Measurements from ENCODE around the gene MKKS. TPM values are rescaled to one million over a fixed set of nuclear protein-coding genes. Genes with fewer than 3 reads are reported as not detected.

Gene MKKS
- total and polyA plus RNA-seq, 2 donors, result 11.2 to 21.0 TPM

- Histone ChIP-seq H3K27ac (ENCODE audit: low read depth in 1 of 2, low read length in 1 of 2) (no peak overlapping the region), H3K36me3 (ENCODE audit: control insufficient read depth in 2 of 2, insufficient read depth in 2 of 2, low read length in 1 of 2) (no peaks in the 10 kb centered on the region), H3K4me1 (ENCODE audit: control insufficient read depth in 2 of 2, insufficient read depth in 2 of 2, low read length in 2 of 2) (peaks cover 0 to 4% of the 10 kb centered on the region in 2 donors), H3K27me3 (ENCODE audit: control insufficient read depth in 2 of 2, insufficient read depth in 1 of 2, low read length in 1 of 2) (no peaks in the 10 kb centered on the region), H3K4me3 (ENCODE audit: low read length in 2 of 2) (no peak overlapping the region), H3K9me3 (ENCODE audit: control insufficient read depth in 2 of 2, insufficient read depth in 1 of 2, low read length in 1 of 2) (no peaks in the 10 kb centered on the region)
- WGBS, result 96% methylated on average over 2 of the region's 2 CpGs
- no peak for DNase-seq (ENCODE audit: low read depth in 6 of 9, low spot score in 9 of 9)
These were observed 9.9 kb upstream of the MKKS start for GRCh38 chr20:10443936-10444335.

- no peak overlapping the region for H3K27ac ChIP-seq (ENCODE audit: low read depth in 1 of 2, low read length in 1 of 2)
- peaks cover 2 to 4% of the 10 kb centered on the region in 2 donors for H3K4me1 ChIP-seq (ENCODE audit: control insufficient read depth in 2 of 2, insufficient read depth in 2 of 2, low read length in 2 of 2)
- H3K27me3 ChIP-seq (ENCODE audit: control insufficient read depth in 2 of 2, insufficient read depth in 1 of 2, low read length in 1 of 2), result no peaks in the 10 kb centered on the region
- no peak overlapping the region for H3K4me3 ChIP-seq (ENCODE audit: low read length in 2 of 2)
- 84% methylated on average over 4 of the region's 4 CpGs for whole genome bisulfite sequencing
- peaks cover 0 to 4% of the 10 kb centered on the region in 2 donors for H3K9me3 ChIP-seq (ENCODE audit: control insufficient read depth in 2 of 2, insufficient read depth in 1 of 2, low read length in 1 of 2)
- no peak for DNase-seq (ENCODE audit: low read depth in 6 of 9, low spot score in 9 of 9)
- no peaks in the 10 kb centered on the region for H3K36me3 ChIP-seq (ENCODE audit: control insufficient read depth in 2 of 2, insufficient read depth in 2 of 2, low read length in 1 of 2)
These were observed 4.2 kb upstream of the MKKS start for GRCh38 chr20:10438217-10438616.

- WGBS, result 97% methylated on average over 20 of the region's 20 CpGs
- Histone ChIP-seq H3K9me3 (ENCODE audit: control insufficient read depth in 2 of 2, insufficient read depth in 1 of 2, low read length in 1 of 2) (peaks cover 0 to 4% of the 10 kb centered on the region in 2 donors), H3K36me3 (ENCODE audit: control insufficient read depth in 2 of 2, insufficient read depth in 2 of 2, low read length in 1 of 2) (no peaks in the 10 kb centered on the region), H3K4me3 (ENCODE audit: low read length in 2 of 2) (peak overlapping the region in 1 of 2 donors; percentile 92), H3K27ac (ENCODE audit: low read depth in 1 of 2, low read length in 1 of 2) (no peak overlapping the region), H3K4me1 (ENCODE audit: control insufficient read depth in 2 of 2, insufficient read depth in 2 of 2, low read length in 2 of 2) (peaks cover 5 to 8% of the 10 kb centered on the region in 2 donors), H3K27me3 (ENCODE audit: control insufficient read depth in 2 of 2, insufficient read depth in 1 of 2, low read length in 1 of 2) (no peaks in the 10 kb centered on the region)
- no peak for DNase-seq (ENCODE audit: low read depth in 6 of 9, low spot score in 9 of 9)
These were observed 2.2 kb upstream of the MKKS start for GRCh38 chr20:10436053-10436699.

GRCh38 chr20:10434832-10435812 is 1.1 kb upstream of the MKKS start, which contains the start of gene SLX4IP:
Gene SLX4IP (plus strand): TSS chr20:10435305. CDS start chr20:10458205, 22,900 bp downstream.
- peak; percentile 86 to 98 (median 92) for DNase-seq (ENCODE audit: low read depth in 6 of 9, low spot score in 9 of 9)
- Histone ChIP-seq H3K27ac (ENCODE audit: low read depth in 1 of 2, low read length in 1 of 2) (peak within 1 kb of the TSS; percentile 97 to 98), H3K4me3 (ENCODE audit: low read length in 2 of 2) (peak within 1 kb of the TSS; percentile 81 to 92), H3K4me1 (ENCODE audit: control insufficient read depth in 2 of 2, insufficient read depth in 2 of 2, low read length in 2 of 2) (peaks cover 5 to 8% of the 10 kb centered on the region in 2 donors), H3K9me3 (ENCODE audit: control insufficient read depth in 2 of 2, insufficient read depth in 1 of 2, low read length in 1 of 2) (peaks cover 0 to 4% of the 10 kb centered on the region in 2 donors), H3K36me3 (ENCODE audit: control insufficient read depth in 2 of 2, insufficient read depth in 2 of 2, low read length in 1 of 2) (no peaks in the 10 kb centered on the region), H3K27me3 (ENCODE audit: control insufficient read depth in 2 of 2, insufficient read depth in 1 of 2, low read length in 1 of 2) (no peaks in the 10 kb centered on the region)
- WGBS, result 3% methylated on average over 32 of the region's 32 CpGs

- Histone ChIP-seq H3K9me3 (ENCODE audit: control insufficient read depth in 2 of 2, insufficient read depth in 1 of 2, low read length in 1 of 2) (peaks cover 0 to 4% of the 10 kb centered on the region in 2 donors), H3K4me3 (ENCODE audit: low read length in 2 of 2) (peak overlapping the region; percentile 81 to 92), H3K4me1 (ENCODE audit: control insufficient read depth in 2 of 2, insufficient read depth in 2 of 2, low read length in 2 of 2) (peaks cover 5 to 8% of the 10 kb centered on the region in 2 donors), H3K27me3 (ENCODE audit: control insufficient read depth in 2 of 2, insufficient read depth in 1 of 2, low read length in 1 of 2) (no peaks in the 10 kb centered on the region), H3K36me3 (ENCODE audit: control insufficient read depth in 2 of 2, insufficient read depth in 2 of 2, low read length in 1 of 2) (no peaks in the 10 kb centered on the region), H3K27ac (ENCODE audit: low read depth in 1 of 2, low read length in 1 of 2) (peak overlapping the region; percentile 97 to 98)
- DNase-seq (ENCODE audit: low read depth in 6 of 9, low spot score in 9 of 9), result peak; percentile 87 to 98 (median 92)
- under 1% methylated on average over 17 of the region's 17 CpGs for WGBS
These were observed 427 bp upstream of the MKKS start for GRCh38 chr20:10434467-10434831.

GRCh38 chr20:10433014-10433622 is 904 bp downstream of the MKKS start:
- 67% methylated on average over 30 of the region's 30 CpGs for WGBS
- no peak for DNase-seq (ENCODE audit: low read depth in 6 of 9, low spot score in 9 of 9)
- Histone ChIP-seq H3K27ac (ENCODE audit: low read depth in 1 of 2, low read length in 1 of 2) (peak overlapping the region; percentile 97 to 98), H3K4me1 (ENCODE audit: control insufficient read depth in 2 of 2, insufficient read depth in 2 of 2, low read length in 2 of 2) (peaks cover 5 to 8% of the 10 kb centered on the region in 2 donors), H3K9me3 (ENCODE audit: control insufficient read depth in 2 of 2, insufficient read depth in 1 of 2, low read length in 1 of 2) (peaks cover 0 to 4% of the 10 kb centered on the region in 2 donors), H3K36me3 (ENCODE audit: control insufficient read depth in 2 of 2, insufficient read depth in 2 of 2, low read length in 1 of 2) (no peaks in the 10 kb centered on the region), H3K27me3 (ENCODE audit: control insufficient read depth in 2 of 2, insufficient read depth in 1 of 2, low read length in 1 of 2) (no peaks in the 10 kb centered on the region), H3K4me3 (ENCODE audit: low read length in 2 of 2) (peak overlapping the region; percentile 81 to 92)

GRCh38 chr20:10432079-10432478 is 1.9 kb downstream of the MKKS start:
- H3K36me3 ChIP-seq (ENCODE audit: control insufficient read depth in 2 of 2, insufficient read depth in 2 of 2, low read length in 1 of 2), result no peaks in the 10 kb centered on the region
- peaks cover 0 to 4% of the 10 kb centered on the region in 2 donors for H3K9me3 ChIP-seq (ENCODE audit: control insufficient read depth in 2 of 2, insufficient read depth in 1 of 2, low read length in 1 of 2)
- DNase-seq (ENCODE audit: low read depth in 6 of 9, low spot score in 9 of 9), result no peak
- no peaks in the 10 kb centered on the region for H3K27me3 ChIP-seq (ENCODE audit: control insufficient read depth in 2 of 2, insufficient read depth in 1 of 2, low read length in 1 of 2)
- WGBS, result 98% methylated on average over 1 of the region's 1 CpG
- H3K4me3 ChIP-seq (ENCODE audit: low read length in 2 of 2), result no peak overlapping the region
- H3K4me1 ChIP-seq (ENCODE audit: control insufficient read depth in 2 of 2, insufficient read depth in 2 of 2, low read length in 2 of 2), result peaks cover 5 to 8% of the 10 kb centered on the region in 2 donors
- no peak overlapping the region for H3K27ac ChIP-seq (ENCODE audit: low read depth in 1 of 2, low read length in 1 of 2)

- H3K27ac ChIP-seq (ENCODE audit: low read depth in 1 of 2, low read length in 1 of 2), result no peak overlapping the region
- H3K4me3 ChIP-seq (ENCODE audit: low read length in 2 of 2), result no peak overlapping the region
- 95% methylated on average over 5 of the region's 5 CpGs for WGBS
- peaks cover 0 to 4% of the 10 kb centered on the region in 2 donors for H3K9me3 ChIP-seq (ENCODE audit: control insufficient read depth in 2 of 2, insufficient read depth in 1 of 2, low read length in 1 of 2)
- peaks cover 5 to 8% of the 10 kb centered on the region in 2 donors for H3K4me1 ChIP-seq (ENCODE audit: control insufficient read depth in 2 of 2, insufficient read depth in 2 of 2, low read length in 2 of 2)
- no peaks in the 10 kb centered on the region for H3K27me3 ChIP-seq (ENCODE audit: control insufficient read depth in 2 of 2, insufficient read depth in 1 of 2, low read length in 1 of 2)
- DNase-seq (ENCODE audit: low read depth in 6 of 9, low spot score in 9 of 9), result no peak
- no peaks in the 10 kb centered on the region for H3K36me3 ChIP-seq (ENCODE audit: control insufficient read depth in 2 of 2, insufficient read depth in 2 of 2, low read length in 1 of 2)
These were observed 3.3 kb downstream of the MKKS start for GRCh38 chr20:10430704-10431103.
